Right lung (tissue), 5 donors: ENCODE results near the gene ZFAND6. TPM values are rescaled to one million over a fixed set of nuclear protein-coding genes. Genes with fewer than 3 reads are reported as not detected.

Experiments
- DNase-seq, 2 donors: peaks; one replicate each; pipeline ENCODE4 v3.0.0-alpha.2; 2013
- polyA plus RNA-seq, 5 donors: library from polyadenylated mRNA; unstranded; fragments of 120-200 nt; gene quantifications; one replicate each; pipeline versions ENCODE4 v1.2.1 to v1.2.3, GENCODE V29; 2013; ENCODE audit warnings: inconsistent platforms in 1 of 5, low replicate concordance in 1 of 5; ENCODE audit not compliant: insufficient read length in 5 of 5, insufficient read depth in 1 of 5

The ZFAND6 gene
- polyA plus RNA-seq, 5 donors: 107 to 145 (median 136) TPM

GRCh38 chr15:80184554-80184953, 125.1 kb downstream of the ZFAND6 start:
- no peak for DNase-seq

- no peak for DNase-seq
These were observed 125.7 kb downstream of the ZFAND6 start for GRCh38 chr15:80185152-80185551.

GRCh38 chr15:80186066-80186465, 126.6 kb downstream of the ZFAND6 start:
- no peak for DNase-seq

GRCh38 chr15:80186597-80186996, 127.1 kb downstream of the ZFAND6 start:
- DNase-seq: no peak

Other genes starting within 250 kb of the ZFAND6 start
- gene MTHFS, start 162.7 kb upstream of the ZFAND6 start, polyA plus RNA-seq: 10 to 100 TPM; 20.9 to 26.1 (median 23.4) TPM
- 1 to 10 TPM in 1 of 5 donors, under 1 TPM in 4; 0.53 to 1.2 (median 0.74) TPM for gene BCL2A1, start 88.5 kb upstream of the ZFAND6 start, polyA plus RNA-seq
- 10 to 100 TPM; 47.6 to 54.1 (median 53.1) TPM for gene FAH, start 93.3 kb downstream of the ZFAND6 start, polyA plus RNA-seq
- gene CTXND1, start 192.5 kb downstream of the ZFAND6 start, polyA plus RNA-seq: 10 to 100 TPM; 19.7 to 35.9 (median 21.8) TPM